ENCODE results near the gene NPAS3. TPM values are rescaled to one million over a fixed set of nuclear protein-coding genes. Genes with fewer than 3 reads are reported as not detected.

The NPAS3 gene
- total and polyA plus RNA-seq, 10 donors: 0.13 to 9.5 (median 2.9) TPM

- intact Hi-C loops (cut with DNase I; ENCODE audit: low total_unique reads): no loop called here
- DNase-seq: no peak
- Histone ChIP-seq H3K27me3 (replicated peaks in 1 of 7) (no peaks in the 10 kb centered on the region), H3K4me1 (no peaks in the 10 kb centered on the region), H3K4me3 (no peak overlapping the region), H3K9me3 (no peaks in the 10 kb centered on the region), H3K27ac (no peak overlapping the region), H3K36me3 (no peaks in the 10 kb centered on the region)
- whole genome bisulfite sequencing, 5 donors: 81 to 96% (median 90%) methylated on average over 1 of the region's 1 CpG
- no peak for TF ChIP-seq POLR2AphosphoS5 (IDR thresholded peaks at IDR 0.05)
- TF ChIP-seq POLR2A (IDR thresholded peaks at IDR 0.05): no peak
- TF ChIP-seq CTCF (IDR thresholded peaks at IDR 0.05 in 8 of 11, conservative IDR thresholded peaks at IDR 0.05 in 3 of 11): no peak
These were observed 609.9 kb downstream of the NPAS3 start for GRCh38 chr14:33548606-33549005.

- intact Hi-C loops (cut with DNase I; ENCODE audit: low total_unique reads): no loop called here
- no peaks in the 10 kb centered on the region for H3K36me3 ChIP-seq
- no peak overlapping the region for H3K4me3 ChIP-seq
- no peak for DNase-seq
- H3K9me3 ChIP-seq: no peaks in the 10 kb centered on the region
- WGBS, 5 donors: 78 to 88% (median 80%) methylated on average over 3 of the region's 3 CpGs
- no peak overlapping the region for H3K27ac ChIP-seq
- TF ChIP-seq POLR2A (IDR thresholded peaks at IDR 0.05) (no peak), CTCF (IDR thresholded peaks at IDR 0.05 in 8 of 11, conservative IDR thresholded peaks at IDR 0.05 in 3 of 11) (no peak), POLR2AphosphoS5 (IDR thresholded peaks at IDR 0.05) (no peak)
- no peaks in the 10 kb centered on the region for H3K27me3 ChIP-seq (replicated peaks in 1 of 7)
- H3K4me1 ChIP-seq: no peaks in the 10 kb centered on the region
These were observed 613.3 kb downstream of the NPAS3 start for GRCh38 chr14:33551963-33552362.

GRCh38 chr14:33553706-33554278 lies 615.1 kb downstream of the NPAS3 start:
- WGBS, 5 donors: 71 to 84% (median 79%) methylated on average over 6 of the region's 6 CpGs
- DNase-seq: no peak

GRCh38 chr14:33554988-33555387 lies 616.3 kb downstream of the NPAS3 start:
- H3K9me3 ChIP-seq: no peaks in the 10 kb centered on the region
- no peaks in the 10 kb centered on the region for H3K4me1 ChIP-seq
- no peaks in the 10 kb centered on the region for H3K27me3 ChIP-seq (replicated peaks in 1 of 7)
- intact Hi-C loops (cut with DNase I; ENCODE audit: low total_unique reads): no loop called here
- no peak overlapping the region for H3K4me3 ChIP-seq
- no peaks in the 10 kb centered on the region for H3K36me3 ChIP-seq
- TF ChIP-seq POLR2A (IDR thresholded peaks at IDR 0.05): no peak
- no peak for TF ChIP-seq POLR2AphosphoS5 (IDR thresholded peaks at IDR 0.05)
- no peak for TF ChIP-seq CTCF (IDR thresholded peaks at IDR 0.05 in 8 of 11, conservative IDR thresholded peaks at IDR 0.05 in 3 of 11)
- H3K27ac ChIP-seq: no peak overlapping the region
- DNase-seq: no peak
- WGBS, 5 donors: 80 to 93% (median 87%) methylated on average over 2 of the region's 2 CpGs

More at GRCh38 chr14:33553706-33554278, 615.1 kb downstream of the NPAS3 start:
- Histone ChIP-seq H3K4me1 (no peaks in the 10 kb centered on the region), H3K27ac (no peak overlapping the region), H3K36me3 (no peaks in the 10 kb centered on the region), H3K9me3 (no peaks in the 10 kb centered on the region), H3K27me3 (replicated peaks in 1 of 7) (no peaks in the 10 kb centered on the region), H3K4me3 (no peak overlapping the region)
- TF ChIP-seq POLR2A (IDR thresholded peaks at IDR 0.05) (no peak), POLR2AphosphoS5 (IDR thresholded peaks at IDR 0.05) (no peak), CTCF (IDR thresholded peaks at IDR 0.05 in 8 of 11, conservative IDR thresholded peaks at IDR 0.05 in 3 of 11) (no peak)
- intact Hi-C loops (cut with DNase I; ENCODE audit: low total_unique reads): no loop called here
